Effector memory CD4-positive, alpha-beta T cell (primary cell): ENCODE data around the gene HMSD.
"Not testable (repeated sequence)": the region's sequence is repeated elsewhere in the genome, so short reads cannot be mapped to it uniquely, and the experiment has no call there.

Experiments
- DNase-seq, 3 donors: peaks; one replicate each; pipeline ENCODE4 v3.0.0-alpha.2; 2020
- H3K27ac ChIP-seq: 2 replicates; pipeline ENCODE4 v1.7.0; 2013; ENCODE audit warnings: mild to moderate bottlenecking, low read length, moderate library complexity; ENCODE audit not compliant: insufficient read depth, poor library complexity, severe bottlenecking
- H3K27me3 ChIP-seq: replicated peaks from 2 replicates; pipeline ENCODE4 v1.7.0; 2013; ENCODE audit warnings: mild to moderate bottlenecking, low read length; ENCODE audit not compliant: insufficient read depth, control insufficient read depth, poor library complexity, severe bottlenecking
- H3K36me3 ChIP-seq: 2 replicates; pipeline ENCODE4 v1.7.0; 2013; ENCODE audit warnings: mild to moderate bottlenecking, low read length, moderate library complexity; ENCODE audit not compliant: control insufficient read depth, insufficient read depth
- H3K4me1 ChIP-seq: 2 replicates; pipeline ENCODE4 v1.7.0; 2013; ENCODE audit warnings: low read length, mild to moderate bottlenecking; ENCODE audit not compliant: control insufficient read depth, insufficient read depth, poor library complexity, severe bottlenecking
- H3K4me3 ChIP-seq: 2 replicates; pipeline ENCODE4 v1.7.0; 2013; ENCODE audit warnings: low read length, low read depth, mild to moderate bottlenecking; ENCODE audit not compliant: insufficient read depth, poor library complexity, severe bottlenecking
- H3K9me3 ChIP-seq: 2 replicates; pipeline ENCODE4 v1.7.0; 2013; ENCODE audit warnings: mild to moderate bottlenecking, low read length, moderate library complexity; ENCODE audit not compliant: control insufficient read depth

Gene HMSD

DNA sequence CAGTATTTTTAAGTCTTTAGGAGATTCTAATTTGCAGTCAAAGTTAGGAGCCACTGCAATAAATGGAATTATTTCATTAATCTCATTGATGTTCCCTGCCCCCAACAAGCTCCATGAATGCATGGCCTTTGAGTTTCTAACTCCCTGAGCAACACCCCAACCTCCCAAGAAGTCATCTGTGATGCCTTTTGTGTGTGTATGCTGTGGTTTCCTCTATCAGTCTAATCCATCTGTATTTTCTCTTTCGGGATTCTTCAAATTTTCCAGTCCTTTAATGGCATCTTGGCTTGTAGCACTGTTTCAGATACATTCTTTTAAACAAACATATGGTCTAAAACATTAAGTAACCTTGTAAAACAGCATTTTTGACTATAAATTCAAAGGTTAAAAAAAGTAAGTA, 24.6 kb upstream of the HMSD start:
- Histone ChIP-seq H3K4me3 (no peak overlapping the region), H3K4me1 (no peaks in the 10 kb centered on the region), H3K9me3 (no peaks in the 10 kb centered on the region), H3K36me3 (no peaks in the 10 kb centered on the region), H3K27me3 (peaks cover 4% of the 10 kb centered on the region), H3K27ac (no peak overlapping the region)
- no peak for DNase-seq

DNA sequence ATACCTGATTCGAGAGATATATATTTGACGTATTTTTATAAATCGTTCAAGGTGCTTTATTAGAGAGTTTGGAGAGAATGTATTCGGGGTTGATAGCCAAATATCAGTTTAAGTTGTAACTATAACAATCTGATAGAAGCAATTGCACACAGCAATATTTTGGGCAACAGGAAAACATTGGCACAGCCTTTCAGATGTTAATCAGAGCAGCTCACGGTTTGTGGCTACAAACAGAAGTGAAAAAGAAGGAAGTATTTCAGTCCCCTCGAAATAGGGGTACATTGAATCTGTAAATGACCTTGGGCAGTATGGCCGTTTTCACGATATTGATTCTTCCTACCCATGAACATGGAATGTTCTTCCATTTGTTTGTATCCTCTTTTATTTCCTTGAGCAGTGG, 20.8 kb upstream of the HMSD start:
- Histone ChIP-seq H3K4me1 (no peaks in the 10 kb centered on the region), H3K9me3 (no peaks in the 10 kb centered on the region), H3K27me3 (peaks cover 4% of the 10 kb centered on the region), H3K36me3 (no peaks in the 10 kb centered on the region), H3K4me3 (no peak overlapping the region), H3K27ac (no peak overlapping the region)
- no peak for DNase-seq

DNA sequence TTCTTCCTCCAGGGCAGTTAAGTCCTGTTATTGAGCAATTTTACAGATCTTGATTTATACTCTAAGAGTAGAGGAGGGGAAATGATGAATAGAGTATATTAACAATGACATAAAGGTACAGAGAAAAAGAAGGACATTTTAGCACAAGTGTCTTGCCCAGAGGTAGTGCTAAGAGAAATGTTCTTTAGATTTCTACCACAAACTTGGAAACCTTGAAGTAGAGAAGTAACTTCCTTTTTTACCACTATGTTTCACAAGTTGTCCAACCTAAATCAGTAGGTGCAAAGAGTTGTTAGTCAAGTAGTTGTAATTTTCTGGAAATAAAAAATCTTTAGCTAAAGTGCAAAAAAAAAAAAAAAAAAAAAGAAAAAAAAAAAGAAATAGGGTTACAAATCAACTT, 19.7 kb upstream of the HMSD start:
- not testable (repeated sequence) for H3K4me1 ChIP-seq, H3K4me3 ChIP-seq, H3K27ac ChIP-seq, H3K9me3 ChIP-seq, H3K36me3 ChIP-seq, H3K27me3 ChIP-seq, DNase-seq

DNA sequence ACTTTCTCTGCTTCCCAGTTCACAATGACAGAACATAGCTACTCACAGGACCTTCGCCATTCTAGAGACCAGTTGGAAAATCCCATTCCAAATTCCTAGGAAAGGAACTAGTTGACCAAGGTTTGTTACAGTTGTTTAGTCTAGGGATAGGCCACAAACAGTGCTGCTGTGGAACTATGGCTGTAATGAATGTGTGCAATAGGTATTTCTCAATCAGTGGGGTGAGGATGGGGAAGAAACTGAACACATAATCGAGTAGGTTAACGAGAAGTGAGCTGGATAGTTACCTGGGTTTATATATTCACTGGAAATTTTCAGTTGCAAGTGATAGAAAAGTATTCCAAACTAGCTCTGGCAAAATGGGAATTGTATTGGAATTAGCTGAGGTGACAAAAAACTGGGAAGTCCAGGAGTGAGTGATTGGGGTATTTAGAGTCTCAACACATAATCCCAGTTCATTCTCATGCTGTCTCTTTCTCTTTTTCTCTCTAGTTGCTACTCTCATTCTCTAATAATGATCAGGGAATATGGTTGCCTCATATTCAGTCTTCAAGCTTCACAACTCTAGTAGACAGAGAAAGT, 18.2 kb upstream of the HMSD start:
- Histone ChIP-seq H3K36me3 (no peaks in the 10 kb centered on the region), H3K9me3 (no peaks in the 10 kb centered on the region), H3K4me3 (no peak overlapping the region), H3K27ac (no peak overlapping the region), H3K27me3 (no peaks in the 10 kb centered on the region), H3K4me1 (no peaks in the 10 kb centered on the region)
- DNase-seq, result no peak

DNA sequence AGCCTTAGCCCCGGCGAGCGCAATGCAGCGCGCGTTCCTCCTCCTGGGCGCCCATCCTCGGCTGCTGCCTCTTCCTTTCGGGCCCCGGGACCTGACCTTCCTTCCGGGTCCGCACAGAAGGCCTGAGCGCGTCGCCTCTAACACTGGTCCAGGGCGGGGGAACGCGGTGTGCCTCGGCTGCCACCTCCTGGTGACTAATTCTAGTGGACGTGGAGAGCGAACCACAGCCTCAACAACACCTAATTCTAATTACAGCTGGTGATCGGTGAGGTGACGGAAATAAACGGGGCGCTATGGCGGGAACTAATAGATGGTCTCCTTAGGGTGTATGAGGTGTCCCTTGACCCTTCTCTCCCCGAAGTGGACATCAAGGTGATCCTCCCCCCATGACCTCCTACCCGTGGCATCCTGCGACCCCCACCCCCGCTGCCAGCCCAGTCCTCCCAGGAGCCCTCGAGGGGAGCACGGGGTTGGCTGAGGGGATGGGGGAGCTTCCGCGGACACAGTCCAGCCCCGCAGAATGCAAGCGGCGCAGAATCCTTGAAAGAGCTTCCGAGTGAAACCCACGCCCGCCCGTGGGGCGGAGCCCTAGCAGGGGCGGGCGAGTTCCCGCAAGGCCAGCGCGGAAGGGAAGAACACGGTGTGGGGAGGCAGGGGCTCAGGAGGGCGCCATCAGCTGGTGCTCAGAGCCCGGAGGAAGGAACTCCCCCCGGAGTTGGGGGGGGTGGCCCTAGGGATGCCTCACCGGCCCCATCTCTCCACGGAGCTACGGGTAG, 12.8 kb upstream of the HMSD start:
- Histone ChIP-seq H3K27ac (no peak overlapping the region), H3K4me3 (peak overlapping the region; percentile 47), H3K27me3 (peaks cover 7% of the 10 kb centered on the region), H3K36me3 (no peaks in the 10 kb centered on the region), H3K9me3 (no peaks in the 10 kb centered on the region), H3K4me1 (peaks cover 4% of the 10 kb centered on the region)
- DNase-seq, result peak; percentile 18 to 46 (median 20)

DNA sequence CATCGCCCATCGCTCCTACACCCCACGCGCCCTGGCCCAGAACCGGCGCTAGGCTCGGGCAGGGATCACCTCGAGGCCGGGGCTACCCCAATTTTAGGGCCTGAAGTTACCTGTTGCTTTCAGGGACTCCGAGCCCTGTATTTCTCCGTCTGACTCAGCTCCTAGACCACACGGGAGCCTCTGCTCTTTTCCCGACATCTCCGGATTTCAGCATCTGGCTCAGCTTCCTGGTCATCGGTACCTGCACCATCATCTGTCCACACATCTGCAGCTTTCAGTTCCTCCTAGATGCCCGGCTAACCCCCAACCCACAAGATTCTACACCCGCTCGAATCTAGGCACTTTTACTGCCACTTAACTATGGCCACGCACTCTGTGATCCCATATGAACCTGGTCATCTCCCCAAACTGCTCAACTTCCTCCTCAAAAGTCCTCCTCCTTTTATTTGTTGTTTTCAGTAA, 12.1 kb upstream of the HMSD start:
- H3K4me1 ChIP-seq, result peaks cover 4% of the 10 kb centered on the region
- no peak overlapping the region for H3K27ac ChIP-seq
- H3K36me3 ChIP-seq, result no peaks in the 10 kb centered on the region
- H3K27me3 ChIP-seq, result peaks cover 7% of the 10 kb centered on the region
- DNase-seq, result no peak
- peak overlapping the region; percentile 47 for H3K4me3 ChIP-seq
- no peaks in the 10 kb centered on the region for H3K9me3 ChIP-seq

DNA sequence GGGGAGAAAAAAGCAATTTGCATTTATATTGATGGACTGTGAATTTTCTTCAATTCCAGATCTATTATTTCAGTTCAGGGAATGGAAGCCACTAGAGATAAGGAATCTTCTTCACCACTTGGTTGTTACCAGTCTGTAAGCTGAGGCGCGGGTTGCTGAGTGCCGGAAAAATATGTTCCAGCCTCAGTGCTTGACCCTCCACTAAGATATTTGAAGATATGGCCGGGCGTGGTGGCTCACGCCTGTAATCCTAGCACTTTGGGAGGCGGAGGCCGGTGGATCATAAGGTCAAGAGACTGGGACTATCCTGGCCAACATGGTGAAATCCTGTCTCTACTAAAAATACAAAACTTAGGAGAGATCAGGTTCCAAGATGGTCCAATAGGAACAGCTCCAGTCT, 9.1 kb upstream of the HMSD start:
- DNase-seq, result no peak
- peaks cover 4% of the 10 kb centered on the region for H3K4me1 ChIP-seq
- H3K36me3 ChIP-seq, result no peaks in the 10 kb centered on the region
- H3K27me3 ChIP-seq, result peaks cover 7% of the 10 kb centered on the region
- H3K9me3 ChIP-seq, result no peaks in the 10 kb centered on the region
- no peak overlapping the region for H3K4me3 ChIP-seq
- H3K27ac ChIP-seq, result no peak overlapping the region

DNA sequence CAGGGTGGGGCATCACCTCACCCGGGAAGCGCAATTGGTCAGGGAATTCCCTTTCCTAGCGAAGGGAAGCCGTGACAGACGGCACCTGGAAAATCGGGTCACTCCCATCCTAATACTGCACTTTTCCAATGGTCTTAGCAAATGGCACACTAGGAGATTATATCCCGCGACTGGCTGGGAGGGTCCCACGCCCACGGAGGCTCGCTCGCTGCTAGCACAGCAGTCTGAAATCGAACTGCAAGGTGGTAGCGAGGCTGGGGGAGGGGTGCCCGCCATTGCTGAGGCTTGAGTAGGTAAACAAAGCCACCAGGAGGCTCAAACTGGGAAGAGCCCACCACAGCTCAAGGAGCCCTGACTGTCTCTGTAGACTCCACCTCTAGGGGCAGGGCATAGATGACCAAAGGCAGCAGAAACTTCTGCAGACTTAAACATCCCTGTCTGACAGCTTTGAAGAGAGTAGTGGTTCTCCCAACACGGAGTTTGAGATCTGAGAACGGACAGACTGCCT, 8.5 kb upstream of the HMSD start:
- not testable (repeated sequence) for H3K4me1 ChIP-seq, H3K27me3 ChIP-seq, H3K4me3 ChIP-seq, H3K36me3 ChIP-seq, DNase-seq, H3K27ac ChIP-seq, H3K9me3 ChIP-seq

DNA sequence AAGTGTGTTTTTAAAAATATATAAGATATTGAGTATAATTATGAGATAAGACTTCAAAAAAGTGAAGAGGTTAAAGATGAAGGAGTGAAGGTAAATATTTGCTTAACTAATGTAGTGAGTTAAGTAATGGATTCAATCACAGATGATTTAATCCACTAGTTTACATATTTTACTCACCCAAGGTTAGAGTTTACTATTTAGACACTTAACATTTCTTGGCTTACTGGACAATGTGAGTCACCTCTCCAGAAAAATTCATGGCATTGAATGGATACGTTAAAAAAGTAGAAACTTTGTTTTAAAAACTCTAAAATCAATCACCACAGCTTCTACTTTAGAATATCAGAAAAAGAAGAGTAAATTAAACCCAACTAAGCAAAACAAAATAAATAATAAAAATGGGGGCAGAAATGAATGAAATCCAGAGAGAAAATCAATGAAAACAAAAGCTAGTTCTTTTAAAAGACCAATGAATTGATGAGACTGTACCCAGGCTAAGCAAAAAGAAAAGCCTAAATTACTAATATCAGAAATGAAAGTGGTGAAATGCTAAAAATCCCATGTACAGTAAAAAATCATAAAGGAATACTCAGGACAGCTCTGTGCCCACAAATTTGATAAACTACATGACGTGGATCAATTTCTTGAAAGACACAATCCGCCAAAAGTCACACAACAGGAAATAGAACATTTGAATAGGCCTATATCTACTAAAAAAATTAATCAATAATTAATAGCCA, 1.9 kb upstream of the HMSD start:
- no peaks in the 10 kb centered on the region for H3K4me1 ChIP-seq
- H3K9me3 ChIP-seq, result no peaks in the 10 kb centered on the region
- no peak overlapping the region for H3K4me3 ChIP-seq
- no peak overlapping the region for H3K27ac ChIP-seq
- H3K27me3 ChIP-seq, result no peaks in the 10 kb centered on the region
- DNase-seq, result no peak
- no peaks in the 10 kb centered on the region for H3K36me3 ChIP-seq

DNA sequence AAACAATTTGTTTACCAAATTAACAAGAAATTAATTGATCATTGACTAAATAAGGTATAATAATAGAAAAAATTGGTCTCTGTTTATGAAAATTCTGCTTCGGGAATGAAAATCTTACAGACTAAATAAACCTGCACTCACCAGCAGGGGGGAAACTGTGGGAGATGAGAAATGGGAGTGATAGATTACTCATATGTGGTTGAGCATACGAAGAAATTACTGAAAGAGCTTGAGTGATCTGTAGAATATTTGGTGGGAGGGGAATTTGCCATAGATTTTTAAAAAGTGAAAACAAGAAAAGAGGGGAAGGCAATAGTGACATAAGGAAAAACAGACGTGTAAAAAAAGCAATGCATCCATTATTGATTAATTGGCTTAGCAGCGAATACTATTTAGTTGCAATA, 2.2 kb downstream of the HMSD start:
- Histone ChIP-seq H3K27me3 (no peaks in the 10 kb centered on the region), H3K27ac (no peak overlapping the region), H3K4me1 (no peaks in the 10 kb centered on the region), H3K4me3 (no peak overlapping the region), H3K9me3 (no peaks in the 10 kb centered on the region), H3K36me3 (no peaks in the 10 kb centered on the region)
- DNase-seq, result no peak
